DMS79 (cell line): ENCODE data around the gene RNF225.
"Not testable (repeated sequence)": the region's sequence is repeated elsewhere in the genome, so short reads cannot be mapped to it uniquely, and the experiment has no call there.

Experiments
- DNase-seq: peaks from one replicate; lab custom pipeline; 2025; lab: John Stamatoyannopoulos, UW

The RNF225 gene

DNA sequence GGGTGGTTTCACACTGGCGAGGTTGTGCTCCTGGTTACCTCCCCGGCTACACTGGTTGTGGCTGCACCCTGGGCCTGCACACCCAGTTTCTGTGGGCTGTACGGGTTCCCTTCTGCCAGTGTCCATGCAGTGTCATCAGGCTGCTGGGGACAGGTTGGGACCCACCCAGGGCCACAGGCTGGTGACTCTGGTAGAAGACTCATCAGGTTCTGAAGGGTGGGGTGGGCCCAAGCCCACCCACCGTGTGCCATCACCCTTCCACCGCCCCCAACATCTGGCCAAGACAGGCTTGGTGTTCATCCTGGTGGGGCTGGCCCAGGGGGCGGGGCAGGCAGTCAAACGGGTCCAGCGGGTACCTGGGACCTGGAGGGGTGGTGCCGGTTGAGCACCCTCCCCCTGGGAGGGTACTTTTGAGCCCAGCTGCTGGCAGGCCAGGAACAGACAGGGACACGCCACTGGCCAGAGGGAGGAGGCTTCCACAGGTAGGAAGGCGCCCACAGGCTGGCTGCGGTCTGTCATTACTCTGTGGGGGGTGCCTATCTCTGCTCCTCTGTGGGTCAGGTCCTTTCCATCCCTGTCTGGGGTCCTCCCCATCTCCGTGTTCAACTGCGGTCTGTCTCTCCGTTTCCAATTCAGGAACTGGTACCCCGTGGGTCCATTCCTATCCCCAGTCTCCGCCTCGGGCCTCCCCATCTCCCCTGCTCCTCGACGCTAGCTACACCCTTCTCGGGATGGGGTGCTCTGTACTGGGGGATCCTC lies at the start of gene RNF225:
RNF225 (plus strand) TSS at position 437 of the 759 bp plus-strand sequence. CDS start 434 bp downstream, outside the sequence.
- DNase-seq = no peak

DNA sequence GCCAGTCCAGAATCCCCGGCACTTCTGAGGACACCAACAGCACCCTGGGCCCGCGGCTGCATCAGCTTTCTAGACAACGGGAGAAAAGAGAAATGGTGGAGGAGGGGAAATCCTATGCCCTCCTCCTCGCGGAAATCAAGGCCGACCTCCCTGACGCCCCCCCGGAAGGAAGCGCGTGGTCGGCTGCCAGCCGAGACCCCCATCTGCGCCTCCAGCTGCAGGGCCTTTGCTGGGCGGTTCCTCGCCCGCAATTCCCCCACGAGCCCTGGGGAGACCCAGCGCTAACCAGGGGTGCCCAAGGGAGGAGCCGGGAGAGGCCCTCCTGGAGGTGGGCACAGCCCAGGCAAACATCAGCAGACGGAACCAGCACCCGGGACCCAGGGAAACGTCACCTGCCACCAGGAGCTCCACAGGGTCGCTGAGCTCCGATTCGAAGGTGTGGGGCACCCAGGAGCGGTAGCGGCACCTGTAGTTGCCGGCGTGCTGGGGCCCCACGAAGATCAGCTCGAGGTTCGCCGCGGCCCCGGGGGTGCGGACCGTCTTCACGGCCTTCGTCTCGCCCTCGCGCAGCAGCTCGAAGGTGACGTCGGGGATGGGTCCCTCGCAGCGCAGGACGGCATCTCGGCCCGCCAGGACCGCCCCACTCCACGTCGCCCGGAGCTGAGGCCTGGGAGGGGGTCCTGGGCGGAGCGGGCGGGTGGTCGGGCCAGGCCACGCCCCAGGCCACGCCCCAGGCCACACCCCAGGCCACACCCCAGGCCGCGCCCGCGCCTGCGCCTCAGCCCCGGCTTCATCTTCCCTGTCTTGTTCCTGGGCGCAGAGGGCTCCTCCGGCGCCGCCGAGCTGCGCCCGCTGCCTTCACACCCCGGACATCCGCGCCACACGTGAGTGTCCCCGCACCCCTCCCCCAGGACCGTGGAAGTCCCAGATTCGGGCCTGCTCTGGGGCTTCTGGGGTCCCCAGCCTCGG lies 48.2 kb upstream of the RNF225 start:
- peak; percentile 29 for DNase-seq

DNA sequence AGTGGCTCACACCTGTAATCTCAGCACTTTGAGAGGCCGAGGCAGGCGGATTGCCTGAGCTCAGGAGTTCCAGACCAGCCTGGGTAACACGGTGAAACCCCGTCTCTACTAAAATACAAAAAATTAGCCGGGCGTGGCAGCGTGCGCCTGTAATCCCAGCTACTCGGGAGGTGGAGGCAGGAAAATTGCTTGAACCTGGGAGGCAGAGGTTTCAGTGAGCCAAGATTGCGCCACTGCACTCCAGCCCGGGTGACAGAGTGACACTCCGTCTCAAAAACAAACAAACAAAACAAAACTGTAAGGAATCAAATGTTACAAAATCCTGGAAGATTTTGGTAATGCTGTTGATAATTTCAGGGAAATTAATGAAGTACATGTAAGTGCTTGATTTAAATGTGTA lies 47.4 kb upstream of the RNF225 start:
- DNase-seq = not testable (repeated sequence)

DNA sequence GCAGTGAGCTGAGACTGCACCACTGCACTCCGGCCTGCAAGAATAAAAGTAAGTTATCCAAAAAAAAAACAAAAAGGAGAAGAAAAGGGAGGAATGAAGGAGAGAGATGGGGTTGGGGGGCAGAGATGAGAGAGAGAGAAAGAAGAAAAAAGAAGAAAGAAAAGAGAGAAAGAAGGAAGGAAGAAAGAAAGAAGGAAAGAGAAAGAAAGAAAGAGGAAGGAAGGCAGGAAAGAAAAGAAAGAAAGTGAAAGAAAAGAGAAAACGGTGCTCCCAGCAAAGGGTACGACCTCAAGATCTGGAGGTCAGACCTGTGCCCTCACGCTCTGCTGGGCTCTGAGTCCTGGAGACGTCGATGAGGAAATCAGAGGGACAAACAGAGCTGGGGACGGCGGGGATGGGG lies 45.9 kb upstream of the RNF225 start:
- no peak for DNase-seq

DNA sequence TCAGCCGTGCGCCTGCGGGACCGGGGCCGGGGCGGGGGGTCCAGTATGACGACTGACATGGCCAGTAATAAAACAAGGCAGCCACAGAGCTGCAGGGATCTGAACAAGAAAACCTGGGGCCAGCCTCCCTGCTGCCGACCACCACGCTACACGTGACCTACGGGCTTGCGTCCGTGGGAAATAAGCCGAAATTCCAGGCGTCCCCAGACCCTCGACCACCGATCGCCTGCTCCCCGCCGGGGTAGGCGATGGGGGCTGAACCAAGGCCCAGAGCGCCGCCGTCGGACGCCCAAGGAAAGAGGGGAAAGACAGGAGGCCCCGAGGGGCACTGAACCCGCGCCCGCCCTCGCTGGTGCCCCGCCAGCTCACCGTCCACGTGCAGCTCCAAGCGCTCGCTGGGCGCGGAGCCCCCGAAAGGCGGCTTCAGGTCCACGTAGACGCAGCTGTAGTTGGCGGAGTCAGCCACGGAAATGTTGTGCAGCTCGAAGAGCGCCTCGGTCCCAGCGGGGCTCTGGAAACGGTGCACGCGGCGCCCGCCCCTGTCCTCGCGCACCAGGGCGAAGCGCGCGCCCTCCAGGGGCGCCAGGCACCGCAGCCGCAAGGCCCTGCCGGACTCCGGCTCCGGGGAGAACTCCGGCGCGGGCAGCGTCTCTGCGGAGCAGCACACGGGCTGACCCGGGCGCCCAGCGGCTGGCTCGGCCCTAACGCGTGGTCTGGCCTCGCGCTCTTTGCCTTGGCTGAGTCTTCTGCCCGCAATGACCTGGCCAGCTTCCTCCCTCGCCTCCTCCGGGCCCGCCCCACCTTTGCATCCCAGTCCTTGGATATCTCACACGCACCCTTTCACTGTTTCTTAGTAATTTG lies 45.2 kb upstream of the RNF225 start:
- no peak for DNase-seq

DNA sequence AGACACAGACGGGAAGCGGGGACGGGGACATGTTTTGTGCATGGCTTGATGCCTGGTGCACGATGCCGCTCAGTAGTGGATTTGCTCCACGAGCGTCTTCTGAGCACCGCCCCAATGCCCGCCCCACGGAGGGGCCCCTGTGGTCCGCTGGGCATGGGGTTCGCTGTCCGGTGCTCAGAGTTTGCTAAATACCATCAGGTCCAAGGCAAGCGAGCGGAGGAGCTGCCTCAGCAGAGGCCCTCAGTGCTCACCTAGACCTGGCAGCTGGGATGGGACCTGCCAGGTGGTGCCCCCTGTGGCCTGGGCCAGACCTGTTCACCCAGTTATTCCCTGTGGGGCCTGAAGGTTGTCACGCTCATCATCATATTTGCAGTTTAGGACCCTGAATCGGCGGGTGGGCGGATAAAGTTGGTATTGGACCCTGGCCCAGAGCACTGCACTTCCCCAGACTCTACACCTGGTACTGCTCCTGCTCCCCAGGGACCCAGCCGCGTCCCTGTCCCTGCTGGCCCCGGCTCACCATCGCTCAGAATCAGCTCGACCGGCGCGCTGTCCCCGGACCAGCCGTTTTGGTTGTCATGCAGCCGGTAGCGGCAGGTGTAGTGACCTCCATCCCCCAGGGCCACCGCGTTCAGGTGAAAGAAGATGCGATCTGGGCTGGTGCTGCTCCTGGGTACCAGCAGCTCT lies 44.4 kb upstream of the RNF225 start:
- DNase-seq = no peak

DNA sequence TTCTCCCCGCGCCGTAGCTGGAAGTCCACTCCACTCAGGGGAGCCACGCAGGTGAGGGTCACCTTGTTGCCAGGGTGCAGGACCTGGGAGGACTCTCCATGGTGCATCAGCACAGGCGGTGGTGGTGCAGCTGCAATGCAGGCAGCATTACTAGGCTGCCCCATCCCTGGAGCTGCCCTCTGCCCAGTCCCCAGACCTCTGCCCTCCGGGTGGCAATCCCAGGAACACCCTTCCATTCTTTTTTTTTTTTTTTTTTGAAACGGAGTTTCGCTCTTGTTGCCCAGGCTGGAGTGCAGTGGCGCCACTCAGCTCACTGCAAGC lies 43.9 kb upstream of the RNF225 start:
- no peak for DNase-seq

DNA sequence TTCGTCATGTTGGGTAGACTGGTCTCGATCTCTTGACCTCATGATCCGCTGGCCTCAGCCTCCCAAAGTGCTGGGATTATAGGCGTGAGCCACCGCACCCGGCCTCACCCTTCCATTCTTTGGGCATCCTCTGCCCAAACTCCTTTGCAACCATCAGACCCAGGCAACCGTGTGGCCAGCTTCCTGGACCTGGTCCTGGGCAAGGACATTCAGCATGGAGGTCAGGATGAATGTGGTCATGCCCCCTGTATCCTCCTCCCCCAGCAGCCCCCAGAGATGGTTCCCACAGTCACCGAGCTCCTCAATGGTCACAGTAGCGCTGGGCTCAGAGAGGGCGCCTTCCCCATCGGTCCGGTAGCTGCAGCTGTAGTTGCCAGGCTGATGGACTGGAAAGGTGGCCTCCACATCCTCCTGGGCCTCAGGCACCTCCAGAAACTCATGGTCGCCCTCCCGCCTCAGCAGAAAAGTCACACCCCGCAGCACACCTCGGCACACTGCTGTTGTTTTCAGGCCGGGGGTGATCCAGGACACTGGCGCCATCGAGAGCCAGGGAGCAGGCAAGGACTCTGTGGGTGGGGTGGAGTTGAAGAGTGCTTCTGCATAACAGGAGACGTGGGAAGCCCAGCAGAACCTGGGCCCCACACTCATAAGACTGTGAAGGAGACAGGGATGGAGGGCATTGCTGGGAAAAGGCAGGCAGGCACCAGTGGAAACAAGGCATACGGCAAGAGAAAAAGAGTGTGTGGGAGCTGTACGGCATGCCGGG lies 43.3 kb upstream of the RNF225 start:
- DNase-seq = no peak

DNA sequence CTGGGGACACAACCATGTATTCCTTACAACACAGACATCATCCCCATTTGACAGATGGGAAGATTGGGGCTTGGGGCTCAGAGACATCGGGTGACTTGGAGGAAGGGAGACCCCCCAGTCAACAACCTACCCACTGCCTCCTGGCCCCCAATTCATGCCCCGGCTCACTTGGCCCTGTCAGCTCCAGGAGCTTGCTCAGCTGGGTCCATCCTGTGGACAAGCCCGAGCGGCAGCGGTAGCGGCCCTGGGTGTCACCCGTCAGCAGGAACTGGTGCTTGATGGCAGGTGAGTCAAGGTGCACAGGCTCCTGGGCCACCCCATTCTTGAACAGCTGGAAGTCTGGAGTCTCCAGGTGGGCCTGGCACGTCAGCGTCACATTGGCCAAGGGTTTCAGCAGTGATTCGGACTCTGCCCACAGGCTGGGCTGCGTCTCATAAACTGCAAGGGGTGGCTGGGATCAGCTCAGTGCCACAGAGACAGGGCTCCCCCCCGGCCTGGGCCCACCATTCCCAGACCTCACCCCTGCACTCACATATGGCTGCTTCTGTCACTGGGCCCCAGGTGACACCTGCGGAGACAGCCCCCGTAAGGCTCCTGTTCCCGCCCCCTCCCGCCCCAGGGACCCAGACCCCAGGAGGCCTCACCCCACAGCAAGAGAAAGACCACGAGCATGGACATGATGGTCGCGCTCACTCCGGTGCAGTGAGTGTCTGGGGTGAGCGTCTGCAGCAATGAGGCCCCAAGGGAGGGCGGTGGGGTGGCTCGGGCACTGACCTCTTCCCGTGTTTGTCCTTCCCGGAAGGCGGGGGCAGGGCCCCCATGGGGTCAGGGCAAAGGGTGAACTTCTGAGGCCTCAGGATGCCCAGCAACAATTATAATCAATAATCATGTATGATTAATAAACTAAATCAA lies 42.4 kb upstream of the RNF225 start, which contains the start of gene A1BG:
A1BG (minus strand) TSS at position 733 of the 912 bp plus-strand sequence; CDS start at position 678, 55 bp downstream.
- no peak for DNase-seq

DNA sequence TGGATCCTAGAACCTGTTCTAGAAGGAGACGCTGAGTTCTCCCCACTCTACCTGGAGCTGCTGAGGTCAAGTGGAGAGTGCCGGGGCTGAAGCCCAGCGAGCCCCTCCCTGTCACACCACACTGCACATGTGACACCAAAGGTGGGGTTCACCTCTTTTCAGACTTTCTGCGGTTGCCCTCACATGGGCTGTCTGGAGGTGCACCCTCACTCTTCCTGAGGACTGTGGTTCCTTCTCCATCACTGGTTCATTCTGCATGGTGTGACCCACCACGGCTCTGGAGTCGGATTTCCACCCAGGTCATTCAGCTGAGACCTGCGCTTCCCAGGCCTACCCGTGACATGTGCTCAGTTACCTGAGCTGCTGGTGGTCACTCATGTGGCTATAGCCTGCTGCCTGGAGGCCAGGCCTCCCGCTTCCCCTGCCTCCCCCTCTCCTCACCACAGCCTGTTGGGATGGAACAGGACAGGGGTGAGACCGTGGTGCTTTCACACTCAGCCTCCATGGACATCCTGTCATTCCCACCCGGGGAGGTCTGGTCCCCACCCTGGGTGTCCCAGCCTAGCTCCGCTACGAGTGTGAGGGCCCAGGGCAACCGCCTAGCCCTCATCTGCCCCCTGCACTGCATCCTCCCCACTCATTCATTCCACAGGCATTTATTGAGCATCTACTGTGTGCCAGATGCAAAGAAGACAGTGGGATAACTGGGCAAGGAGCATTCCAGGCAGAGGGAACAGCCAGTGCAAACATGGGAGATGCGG lies 41.6 kb upstream of the RNF225 start:
- no peak for DNase-seq

DNA sequence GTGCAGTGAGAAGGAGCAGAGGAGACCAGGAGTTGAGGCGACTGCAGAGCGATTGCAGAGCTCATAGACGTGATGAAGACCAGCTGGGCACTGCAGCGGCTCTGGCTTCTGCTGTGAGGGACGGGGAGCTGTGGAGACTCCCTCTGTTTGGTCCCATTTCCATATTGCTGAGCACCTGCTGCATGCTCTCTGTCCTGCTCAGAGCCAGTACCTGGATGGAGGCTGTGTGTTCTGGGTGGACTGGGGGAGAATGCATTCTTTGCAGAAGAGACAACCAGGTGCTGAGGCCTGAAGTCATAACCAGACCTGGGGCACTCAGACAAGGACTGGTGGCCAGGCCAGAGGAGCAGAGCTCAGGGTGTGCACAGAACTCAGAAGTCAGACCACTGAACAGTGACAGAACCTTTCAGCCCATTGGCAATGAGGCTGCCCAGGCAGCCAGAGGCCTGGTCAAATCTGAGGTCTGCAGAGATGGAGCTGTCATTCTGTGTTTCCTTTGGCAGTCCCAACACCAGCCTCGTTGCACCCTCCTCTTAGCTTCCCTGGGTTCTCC lies 40.9 kb upstream of the RNF225 start:
- no peak for DNase-seq

DNA sequence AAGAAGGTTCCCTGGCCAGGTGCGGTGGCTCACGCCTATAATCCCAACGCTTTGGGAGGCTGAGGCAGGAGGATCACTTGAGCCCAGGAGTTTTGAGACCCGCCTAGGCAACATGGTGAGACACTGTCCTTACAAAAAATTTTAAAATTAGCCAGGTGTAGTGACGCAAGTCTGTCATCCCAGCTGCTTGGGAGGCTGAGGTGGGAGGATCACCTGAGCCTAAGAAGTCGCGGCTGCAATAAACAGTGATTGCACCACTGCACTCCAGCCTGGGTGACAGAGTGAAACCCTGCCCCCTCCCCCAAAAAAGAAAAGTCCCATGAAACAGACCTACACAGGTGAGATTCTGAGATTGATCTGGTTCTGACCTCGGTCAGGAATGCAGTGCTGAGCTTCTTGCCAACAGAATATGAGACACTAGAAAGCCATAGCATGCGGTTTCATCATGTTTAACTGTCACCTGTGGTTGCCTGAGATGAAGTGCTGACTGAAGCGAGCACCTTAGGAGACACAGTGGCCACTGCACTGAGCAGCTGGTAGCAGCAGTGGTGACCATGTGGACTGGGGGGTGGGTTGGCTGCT lies 40.1 kb upstream of the RNF225 start:
- DNase-seq = no peak

DNA sequence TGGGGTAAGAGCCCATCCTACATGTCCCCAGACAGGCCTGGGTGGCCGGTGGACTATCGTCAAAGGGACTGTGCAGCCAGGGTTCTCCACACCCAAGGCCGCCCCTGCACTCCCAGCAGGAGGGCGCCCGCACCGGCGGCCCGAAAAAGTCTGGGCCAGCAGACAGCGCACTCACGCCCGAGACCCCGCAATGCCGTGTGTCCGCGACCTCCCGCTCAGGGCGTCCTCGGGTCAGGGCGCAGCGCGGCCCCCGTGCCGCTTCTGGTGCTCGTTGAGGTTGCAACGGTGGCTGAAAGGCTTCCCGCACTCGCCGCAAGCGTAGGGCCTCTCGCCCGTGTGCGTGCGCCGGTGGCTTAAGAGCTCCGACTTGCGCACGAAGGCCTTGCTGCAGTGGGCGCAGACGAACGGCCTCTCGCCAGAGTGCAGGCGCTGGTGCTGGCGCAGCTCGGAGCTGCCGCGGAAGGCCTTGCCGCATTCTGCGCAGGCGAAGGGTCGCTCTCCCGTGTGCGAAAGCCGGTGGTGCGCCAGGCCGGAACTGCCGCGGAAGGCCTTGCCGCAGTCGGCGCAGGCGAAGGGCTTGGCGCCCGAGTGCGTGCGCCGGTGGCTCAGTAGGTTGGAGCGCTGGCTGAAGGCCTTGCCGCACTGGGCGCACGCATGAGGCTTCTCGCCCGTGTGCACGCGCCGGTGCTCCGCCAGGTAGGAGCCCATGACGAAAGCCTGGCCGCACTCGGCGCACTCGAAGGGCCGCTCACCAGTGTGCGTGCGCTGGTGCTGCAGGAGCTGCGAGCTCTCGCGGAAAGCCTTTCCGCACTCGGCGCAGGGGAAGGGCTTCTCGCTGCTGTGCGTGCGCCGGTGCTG lies 39.3 kb upstream of the RNF225 start:
- peak; percentile 37 for DNase-seq

DNA sequence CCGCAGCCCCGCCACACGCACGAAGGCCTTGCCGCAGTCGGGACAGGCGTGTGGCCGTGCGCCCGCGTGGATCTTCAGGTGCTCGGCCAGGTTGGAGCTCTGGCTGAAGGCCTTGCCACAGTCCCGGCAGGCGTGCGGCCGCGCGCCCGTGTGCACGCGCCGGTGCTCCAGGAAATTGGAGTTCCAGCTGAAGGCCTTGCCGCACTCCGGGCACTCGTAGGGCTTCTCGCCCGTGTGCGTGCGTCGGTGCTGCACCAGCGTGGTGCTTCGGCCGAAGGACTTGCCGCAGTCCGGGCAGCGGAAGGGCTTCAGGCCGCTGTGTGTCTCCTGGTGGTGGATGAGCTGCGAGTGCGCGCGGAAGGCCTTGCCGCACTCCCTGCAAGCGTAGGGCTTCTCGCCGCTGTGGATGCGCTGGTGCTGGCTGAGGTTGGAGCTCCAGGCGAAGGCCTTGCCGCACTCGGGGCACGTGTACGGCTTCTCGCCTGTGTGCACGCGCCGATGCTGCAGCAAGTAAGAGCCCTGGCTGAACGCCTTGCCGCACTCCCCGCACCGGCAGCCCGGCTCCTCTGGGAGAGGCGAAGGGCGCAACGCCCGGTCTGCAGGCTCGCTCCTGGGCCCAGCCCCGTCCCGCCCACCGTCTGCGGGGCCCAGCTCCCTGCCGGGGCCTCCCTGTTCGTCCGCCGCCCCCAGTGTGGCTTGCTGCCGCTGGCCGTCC lies 38.5 kb upstream of the RNF225 start:
- DNase-seq = peak; percentile 7

DNA sequence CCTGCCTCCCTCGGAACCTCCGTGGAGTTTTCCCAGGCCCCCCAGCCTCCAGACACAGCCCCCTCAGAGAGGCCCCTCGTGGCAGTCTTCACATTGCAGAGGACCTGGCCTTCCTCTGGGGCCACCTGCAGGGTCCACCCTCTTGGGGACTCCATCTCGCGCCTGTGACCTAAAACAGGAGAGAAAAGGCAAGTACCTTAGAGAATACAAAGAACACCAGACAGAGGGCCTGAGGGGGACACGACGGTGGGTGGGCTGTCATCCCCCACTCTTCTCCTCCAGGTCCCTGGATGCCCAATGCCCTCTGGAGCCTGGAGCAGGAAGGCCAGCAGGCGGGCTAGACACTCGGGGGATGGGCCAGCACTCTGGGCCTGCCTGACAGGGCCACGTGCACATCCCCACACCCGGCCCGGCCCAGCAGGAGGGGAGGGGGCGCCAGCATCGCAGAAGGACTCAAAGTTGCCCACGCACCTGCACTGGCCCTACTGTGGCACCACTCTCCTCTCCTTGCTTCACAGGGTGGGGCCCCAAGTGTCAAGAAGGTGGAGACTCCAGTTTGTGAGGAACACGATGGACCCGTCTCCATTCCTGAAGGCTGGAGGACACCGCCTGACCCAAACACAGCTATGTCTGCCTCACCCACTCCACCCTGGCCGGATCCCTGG lies 37.8 kb upstream of the RNF225 start:
- DNase-seq = no peak

DNA sequence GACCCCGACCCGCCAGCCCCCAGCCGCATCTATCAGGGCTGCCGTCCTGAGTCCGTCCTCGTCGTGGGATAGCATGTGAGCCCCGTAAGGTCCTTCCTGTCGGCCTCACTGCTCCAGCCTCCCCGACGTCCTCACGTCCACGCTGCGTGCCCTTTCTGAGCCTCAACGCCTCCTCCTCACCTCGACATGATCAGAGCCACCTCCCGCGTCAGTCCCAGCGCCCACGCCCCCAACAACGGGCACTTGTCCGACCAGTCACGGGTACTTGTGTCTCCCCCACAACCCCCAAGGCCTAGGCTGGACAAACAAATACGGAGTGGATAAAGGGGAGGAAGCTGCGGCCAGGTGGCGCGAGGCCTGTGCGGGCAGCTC lies 33.6 kb upstream of the RNF225 start:
- peak; percentile 36 for DNase-seq
